Measurements from ENCODE around the gene GATAD2A. TPM values are rescaled to one million over a fixed set of nuclear protein-coding genes. Genes with fewer than 3 reads are reported as not detected.

Gene GATAD2A
- total and polyA plus RNA-seq, 5 donors from 2014 or later, result 8.1 to 134 (median 9.7) TPM

GRCh38 chr19:19528721-19529490, 123.4 kb downstream of the GATAD2A start, which contains the start of gene YJEFN3:
YJEFN3 (plus strand) TSS chr19:19528911; CDS start chr19:19528933, 22 bp downstream.
- H3K9me3 ChIP-seq (ENCODE audit: control insufficient read depth in 2 of 2, low read length in 2 of 2), result no peaks in the 10 kb centered on the region
- peaks cover 8% of the 10 kb centered on the region for H3K4me1 ChIP-seq (ENCODE audit: control insufficient read depth, insufficient read depth, low read length, poor library complexity, severe bottlenecking)
- no peaks in the 10 kb centered on the region for H3K27me3 Mint-ChIP-seq
- DNase-seq, result no peak
- H3K27me3 ChIP-seq (ENCODE audit: control insufficient read depth, insufficient read depth, low read length), result no peaks in the 10 kb centered on the region
- H3K36me3 Mint-ChIP-seq, result peaks cover 4% of the 10 kb centered on the region
- no peak for ATAC-seq (ENCODE audit: low read depth in 2 of 2)
- peaks cover 0 to 20% (median 3%) of the 10 kb centered on the region in 4 donors for H3K4me1 Mint-ChIP-seq
- H3K27ac Mint-ChIP-seq, result peak within 1 kb of the TSS in 1 of 3 donors; percentile 5
- H3K27ac ChIP-seq (ENCODE audit: insufficient read depth, low read length, poor library complexity, severe bottlenecking), result no peak within 1 kb of the TSS
- H3K4me3 ChIP-seq (ENCODE audit: low read depth, low read length), result no peak within 1 kb of the TSS
- peaks cover 19% of the 10 kb centered on the region for H3K36me3 ChIP-seq (ENCODE audit: control insufficient read depth, insufficient read depth, low read length)
- H3K4me3 Mint-ChIP-seq, result no peak within 1 kb of the TSS
- no peaks in the 10 kb centered on the region for H3K9me3 Mint-ChIP-seq

- Histone ChIP-seq H3K4me3 (ENCODE audit: low read depth, low read length) (no peak overlapping the region), H3K27me3 (ENCODE audit: control insufficient read depth, insufficient read depth, low read length) (no peaks in the 10 kb centered on the region), H3K9me3 (ENCODE audit: control insufficient read depth in 2 of 2, low read length in 2 of 2) (no peaks in the 10 kb centered on the region), H3K27ac (ENCODE audit: insufficient read depth, low read length, poor library complexity, severe bottlenecking) (no peak overlapping the region), H3K36me3 (ENCODE audit: control insufficient read depth, insufficient read depth, low read length) (peaks cover 15% of the 10 kb centered on the region), H3K4me1 (ENCODE audit: control insufficient read depth, insufficient read depth, low read length, poor library complexity, severe bottlenecking) (peaks cover 8% of the 10 kb centered on the region)
- Mint-ChIP-seq H3K4me3 (no peak overlapping the region), H3K27me3 (no peaks in the 10 kb centered on the region), H3K4me1 (peaks cover 0 to 22% (median 6%) of the 10 kb centered on the region in 4 donors), H3K27ac (no peak overlapping the region), H3K36me3 (peaks cover 9% of the 10 kb centered on the region), H3K9me3 (no peaks in the 10 kb centered on the region)
- ATAC-seq (ENCODE audit: low read depth in 2 of 2) (no peak), DNase-seq (no peak)
These were observed 124.4 kb downstream of the GATAD2A start for GRCh38 chr19:19529783-19530422.

- Histone ChIP-seq H3K4me3 (ENCODE audit: low read depth, low read length) (no peak overlapping the region), H3K4me1 (ENCODE audit: control insufficient read depth, insufficient read depth, low read length, poor library complexity, severe bottlenecking) (peaks cover 8% of the 10 kb centered on the region), H3K9me3 (ENCODE audit: control insufficient read depth in 2 of 2, low read length in 2 of 2) (no peaks in the 10 kb centered on the region), H3K36me3 (ENCODE audit: control insufficient read depth, insufficient read depth, low read length) (peaks cover 15% of the 10 kb centered on the region), H3K27ac (ENCODE audit: insufficient read depth, low read length, poor library complexity, severe bottlenecking) (no peak overlapping the region), H3K27me3 (ENCODE audit: control insufficient read depth, insufficient read depth, low read length) (no peaks in the 10 kb centered on the region)
- H3K9me3 Mint-ChIP-seq, result no peaks in the 10 kb centered on the region
- H3K27me3 Mint-ChIP-seq, result no peaks in the 10 kb centered on the region
- H3K4me3 Mint-ChIP-seq, result no peak overlapping the region
- peaks cover 0 to 22% (median 6%) of the 10 kb centered on the region in 4 donors for H3K4me1 Mint-ChIP-seq
- no peak for ATAC-seq (ENCODE audit: low read depth in 2 of 2)
- peaks cover 9% of the 10 kb centered on the region for H3K36me3 Mint-ChIP-seq
- H3K27ac Mint-ChIP-seq, result no peak overlapping the region
- DNase-seq, result no peak
These were observed 124.9 kb downstream of the GATAD2A start for GRCh38 chr19:19530423-19530804.

GRCh38 chr19:19530889-19531288, 125.4 kb downstream of the GATAD2A start:
- Histone ChIP-seq H3K27ac (ENCODE audit: insufficient read depth, low read length, poor library complexity, severe bottlenecking) (no peak overlapping the region), H3K4me1 (ENCODE audit: control insufficient read depth, insufficient read depth, low read length, poor library complexity, severe bottlenecking) (peaks cover 8% of the 10 kb centered on the region), H3K36me3 (ENCODE audit: control insufficient read depth, insufficient read depth, low read length) (peaks cover 13% of the 10 kb centered on the region), H3K27me3 (ENCODE audit: control insufficient read depth, insufficient read depth, low read length) (no peaks in the 10 kb centered on the region), H3K9me3 (ENCODE audit: control insufficient read depth in 2 of 2, low read length in 2 of 2) (no peaks in the 10 kb centered on the region), H3K4me3 (ENCODE audit: low read depth, low read length) (no peak overlapping the region)
- peaks cover 9% of the 10 kb centered on the region for H3K36me3 Mint-ChIP-seq
- no peaks in the 10 kb centered on the region for H3K9me3 Mint-ChIP-seq
- H3K4me1 Mint-ChIP-seq, result peaks cover 0 to 22% (median 6%) of the 10 kb centered on the region in 4 donors
- H3K27ac Mint-ChIP-seq, result peak overlapping the region in 2 of 3 donors; percentile 46 to 56
- no peak for ATAC-seq (ENCODE audit: low read depth in 2 of 2)
- no peak for DNase-seq
- H3K4me3 Mint-ChIP-seq, result no peak overlapping the region
- H3K27me3 Mint-ChIP-seq, result no peaks in the 10 kb centered on the region

- ATAC-seq (ENCODE audit: low read depth in 2 of 2), result peak; percentile 71 to 79
- Histone ChIP-seq H3K9me3 (ENCODE audit: control insufficient read depth in 2 of 2, low read length in 2 of 2) (no peaks in the 10 kb centered on the region), H3K27ac (ENCODE audit: insufficient read depth, low read length, poor library complexity, severe bottlenecking) (peak overlapping the region; percentile 23), H3K4me3 (ENCODE audit: low read depth, low read length) (no peak overlapping the region), H3K36me3 (ENCODE audit: control insufficient read depth, insufficient read depth, low read length) (peaks cover 9% of the 10 kb centered on the region), H3K27me3 (ENCODE audit: control insufficient read depth, insufficient read depth, low read length) (no peaks in the 10 kb centered on the region), H3K4me1 (ENCODE audit: control insufficient read depth, insufficient read depth, low read length, poor library complexity, severe bottlenecking) (peaks cover 8% of the 10 kb centered on the region)
- Mint-ChIP-seq H3K27ac (peak overlapping the region in 2 of 3 donors; percentile 84 to 93), H3K4me3 (peak overlapping the region in 2 of 4 donors; percentile 3 to 8), H3K4me1 (peaks cover 0 to 26% (median 6%) of the 10 kb centered on the region in 4 donors), H3K9me3 (no peaks in the 10 kb centered on the region), H3K27me3 (no peaks in the 10 kb centered on the region), H3K36me3 (peaks cover 9% of the 10 kb centered on the region)
- peak; percentile 75 to 83 (median 79) for DNase-seq
These were observed 126.7 kb downstream of the GATAD2A start for GRCh38 chr19:19531951-19532805.

GRCh38 chr19:19532806-19533701, 127.6 kb downstream of the GATAD2A start:
- Histone ChIP-seq H3K36me3 (ENCODE audit: control insufficient read depth, insufficient read depth, low read length) (peaks cover 3% of the 10 kb centered on the region), H3K4me3 (ENCODE audit: low read depth, low read length) (no peak overlapping the region), H3K4me1 (ENCODE audit: control insufficient read depth, insufficient read depth, low read length, poor library complexity, severe bottlenecking) (peaks cover 16% of the 10 kb centered on the region), H3K27ac (ENCODE audit: insufficient read depth, low read length, poor library complexity, severe bottlenecking) (no peak overlapping the region), H3K9me3 (ENCODE audit: control insufficient read depth in 2 of 2, low read length in 2 of 2) (no peaks in the 10 kb centered on the region), H3K27me3 (ENCODE audit: control insufficient read depth, insufficient read depth, low read length) (no peaks in the 10 kb centered on the region)
- peaks cover 4% of the 10 kb centered on the region for H3K27me3 Mint-ChIP-seq
- peaks cover 0 to 31% (median 6%) of the 10 kb centered on the region in 4 donors for H3K4me1 Mint-ChIP-seq
- H3K36me3 Mint-ChIP-seq, result peaks cover 9% of the 10 kb centered on the region
- H3K9me3 Mint-ChIP-seq, result no peaks in the 10 kb centered on the region
- no peak overlapping the region for H3K4me3 Mint-ChIP-seq
- DNase-seq, result no peak
- no peak for ATAC-seq (ENCODE audit: low read depth in 2 of 2)
- H3K27ac Mint-ChIP-seq, result no peak overlapping the region

- Histone ChIP-seq H3K36me3 (ENCODE audit: control insufficient read depth, insufficient read depth, low read length) (no peaks in the 10 kb centered on the region), H3K27ac (ENCODE audit: insufficient read depth, low read length, poor library complexity, severe bottlenecking) (no peak overlapping the region), H3K9me3 (ENCODE audit: control insufficient read depth in 2 of 2, low read length in 2 of 2) (no peaks in the 10 kb centered on the region), H3K4me3 (ENCODE audit: low read depth, low read length) (no peak overlapping the region), H3K4me1 (ENCODE audit: control insufficient read depth, insufficient read depth, low read length, poor library complexity, severe bottlenecking) (peaks cover 24% of the 10 kb centered on the region), H3K27me3 (ENCODE audit: control insufficient read depth, insufficient read depth, low read length) (no peaks in the 10 kb centered on the region)
- Mint-ChIP-seq H3K27me3 (peaks cover 9% of the 10 kb centered on the region), H3K27ac (peak overlapping the region in 2 of 3 donors; percentile 18 to 55), H3K9me3 (peaks cover 0 to 1% (median 0%) of the 10 kb centered on the region in 7 donors), H3K4me3 (no peak overlapping the region), H3K36me3 (peaks cover 9% of the 10 kb centered on the region), H3K4me1 (peaks cover 0 to 35% (median 10%) of the 10 kb centered on the region in 4 donors)
- DNase-seq (no peak), ATAC-seq (ENCODE audit: low read depth in 2 of 2) (no peak)
These were observed 128.4 kb downstream of the GATAD2A start for GRCh38 chr19:19533841-19534240.
